Measurements from ENCODE around the gene SSBP4.
A peak's percentile ranks its signal among the peaks of the same experiment; 100 is the strongest.

Gene SSBP4

GRCh38 chr19:18443831-18444230, 24.6 kb downstream of the SSBP4 start:
- no peak overlapping the region for H3K4ac ChIP-seq (ENCODE audit: low read depth, low read length)
- H2BK12ac ChIP-seq (ENCODE audit: low read length): no peak overlapping the region
- no CpG with 5 or more reads among the region's 11 CpGs for WGBS (ENCODE audit: extremely low coverage, insufficient coverage, insufficient read length)

GRCh38 chr19:18444513-18444912, 25.3 kb downstream of the SSBP4 start:
- Histone ChIP-seq H3K14ac (ENCODE audit: low read length) (peak overlapping the region; percentile 13), H2AK5ac (ENCODE audit: low read length) (peak overlapping the region; percentile 53), H3K4ac (ENCODE audit: low read depth, low read length) (peak overlapping the region; percentile 20), H3K79me1 (ENCODE audit: low read length) (peaks cover 23% of the 10 kb centered on the region), H3K23ac (ENCODE audit: low read length) (no peak overlapping the region), H3K18ac (ENCODE audit: low read length) (no peak overlapping the region), H3K9me3 (ENCODE audit: insufficient read depth, low read depth, low read length) (peaks cover 5% of the 10 kb centered on the region), H4K91ac (ENCODE audit: low read depth, low read length) (peak overlapping the region; percentile 30), H3K27me3 (ENCODE audit: insufficient read depth, low read length) (no peaks in the 10 kb centered on the region), H4K8ac (ENCODE audit: low read depth, low read length) (no peak overlapping the region), H3K4me1 (ENCODE audit: control insufficient read depth in 1 of 2, insufficient read depth in 2 of 2, low read length in 2 of 2) (peaks cover 37 to 49% of the 10 kb centered on the region in 2 experiments), H2BK12ac (ENCODE audit: low read length) (no peak overlapping the region), H3K9ac (ENCODE audit: low read length) (no peak overlapping the region), H3K4me3 (ENCODE audit: low read depth, low read length) (no peak overlapping the region), H3K4me2 (ENCODE audit: low read length) (no peak overlapping the region), H3K36me3 (ENCODE audit: control insufficient read depth in 1 of 2, insufficient read depth in 2 of 2, low read length in 2 of 2) (peaks cover 40 to 42% of the 10 kb centered on the region in 2 experiments), H2AFZ (ENCODE audit: insufficient read depth, low read length, poor library complexity) (no peak overlapping the region), H3K27ac (ENCODE audit: low read depth, low read length) (no peak overlapping the region), H2BK120ac (ENCODE audit: insufficient read depth, low read length, poor library complexity) (no peak overlapping the region), H3K79me2 (ENCODE audit: control insufficient read depth, insufficient read depth, low read length, poor library complexity) (peaks cover 6% of the 10 kb centered on the region), H4K12ac (ENCODE audit: low read depth, low read length) (no peak overlapping the region), H2BK5ac (ENCODE audit: low read depth, low read length, poor library complexity) (no peak overlapping the region)
- no CpG with 5 or more reads among the region's 19 CpGs for WGBS (ENCODE audit: extremely low coverage, insufficient coverage, insufficient read length)
- DNase-seq: no peak

More at GRCh38 chr19:18443831-18444230, 24.6 kb downstream of the SSBP4 start:
- H3K27me3 ChIP-seq (ENCODE audit: insufficient read depth, low read length): no peaks in the 10 kb centered on the region
- no peak overlapping the region for H2AK5ac ChIP-seq (ENCODE audit: low read length)
- no peak overlapping the region for H2BK120ac ChIP-seq (ENCODE audit: insufficient read depth, low read length, poor library complexity)
- peaks cover 42 to 54% of the 10 kb centered on the region in 2 experiments for H3K4me1 ChIP-seq (ENCODE audit: control insufficient read depth in 1 of 2, insufficient read depth in 2 of 2, low read length in 2 of 2)
- no peak overlapping the region for H3K4me2 ChIP-seq (ENCODE audit: low read length)
- no peak overlapping the region for H4K12ac ChIP-seq (ENCODE audit: low read depth, low read length)
- H3K18ac ChIP-seq (ENCODE audit: low read length): peak overlapping the region; percentile 27
- H4K8ac ChIP-seq (ENCODE audit: low read depth, low read length): no peak overlapping the region
- no peak overlapping the region for H3K23ac ChIP-seq (ENCODE audit: low read length)
- H3K27ac ChIP-seq (ENCODE audit: low read depth, low read length): no peak overlapping the region
- no peak overlapping the region for H3K14ac ChIP-seq (ENCODE audit: low read length)
- H3K79me1 ChIP-seq (ENCODE audit: low read length): peaks cover 28% of the 10 kb centered on the region
- H3K79me2 ChIP-seq (ENCODE audit: control insufficient read depth, insufficient read depth, low read length, poor library complexity): peaks cover 10% of the 10 kb centered on the region
- H3K4me3 ChIP-seq (ENCODE audit: low read depth, low read length): no peak overlapping the region
- H2BK5ac ChIP-seq (ENCODE audit: low read depth, low read length, poor library complexity): no peak overlapping the region
- no peak overlapping the region for H2AFZ ChIP-seq (ENCODE audit: insufficient read depth, low read length, poor library complexity)
- no peak for DNase-seq
- peak overlapping the region; percentile 36 for H3K9ac ChIP-seq (ENCODE audit: low read length)
- peaks cover 35 to 38% of the 10 kb centered on the region in 2 experiments for H3K36me3 ChIP-seq (ENCODE audit: control insufficient read depth in 1 of 2, insufficient read depth in 2 of 2, low read length in 2 of 2)
- peaks cover 5% of the 10 kb centered on the region for H3K9me3 ChIP-seq (ENCODE audit: insufficient read depth, low read depth, low read length)
- H4K91ac ChIP-seq (ENCODE audit: low read depth, low read length): no peak overlapping the region

GRCh38 chr19:18445262-18445948, 26.2 kb downstream of the SSBP4 start:
- no CpG with 5 or more reads among the region's 15 CpGs for WGBS (ENCODE audit: extremely low coverage, insufficient coverage, insufficient read length)
- Histone ChIP-seq H3K79me1 (ENCODE audit: low read length) (peaks cover 16% of the 10 kb centered on the region), H2BK5ac (ENCODE audit: low read depth, low read length, poor library complexity) (peak overlapping the region; percentile 35), H3K9ac (ENCODE audit: low read length) (no peak overlapping the region), H3K4me2 (ENCODE audit: low read length) (no peak overlapping the region), H3K27ac (ENCODE audit: low read depth, low read length) (peak overlapping the region; percentile 85), H4K8ac (ENCODE audit: low read depth, low read length) (peak overlapping the region; percentile 70), H2BK120ac (ENCODE audit: insufficient read depth, low read length, poor library complexity) (peak overlapping the region; percentile 69), H3K36me3 (ENCODE audit: control insufficient read depth in 1 of 2, insufficient read depth in 2 of 2, low read length in 2 of 2) (peaks cover 49 to 51% of the 10 kb centered on the region in 2 experiments), H3K9me3 (ENCODE audit: insufficient read depth, low read depth, low read length) (peaks cover 5% of the 10 kb centered on the region), H3K4me3 (ENCODE audit: low read depth, low read length) (no peak overlapping the region), H2AFZ (ENCODE audit: insufficient read depth, low read length, poor library complexity) (no peak overlapping the region), H3K23ac (ENCODE audit: low read length) (no peak overlapping the region), H4K91ac (ENCODE audit: low read depth, low read length) (peak overlapping the region; percentile 78), H3K27me3 (ENCODE audit: insufficient read depth, low read length) (no peaks in the 10 kb centered on the region), H3K14ac (ENCODE audit: low read length) (peak overlapping the region; percentile 41), H3K18ac (ENCODE audit: low read length) (peak overlapping the region; percentile 31), H3K79me2 (ENCODE audit: control insufficient read depth, insufficient read depth, low read length, poor library complexity) (peaks cover 6% of the 10 kb centered on the region), H3K4me1 (ENCODE audit: control insufficient read depth in 1 of 2, insufficient read depth in 2 of 2, low read length in 2 of 2) (peaks cover 30 to 42% of the 10 kb centered on the region in 2 experiments), H3K4ac (ENCODE audit: low read depth, low read length) (peak overlapping the region; percentile 42), H2AK5ac (ENCODE audit: low read length) (peak overlapping the region; percentile 21), H2BK12ac (ENCODE audit: low read length) (peak overlapping the region; percentile 47), H4K12ac (ENCODE audit: low read depth, low read length) (no peak overlapping the region)
- DNase-seq: no peak

GRCh38 chr19:18446145-18446810, 27.1 kb downstream of the SSBP4 start:
- Histone ChIP-seq H3K79me1 (ENCODE audit: low read length) (peaks cover 15% of the 10 kb centered on the region), H3K4ac (ENCODE audit: low read depth, low read length) (peak overlapping the region; percentile 42), H3K23ac (ENCODE audit: low read length) (no peak overlapping the region), H3K9ac (ENCODE audit: low read length) (no peak overlapping the region), H4K91ac (ENCODE audit: low read depth, low read length) (peak overlapping the region; percentile 78), H3K14ac (ENCODE audit: low read length) (peak overlapping the region; percentile 46), H2BK5ac (ENCODE audit: low read depth, low read length, poor library complexity) (peak overlapping the region; percentile 35), H3K4me2 (ENCODE audit: low read length) (peak overlapping the region; percentile 22), H4K8ac (ENCODE audit: low read depth, low read length) (peak overlapping the region; percentile 70), H2AFZ (ENCODE audit: insufficient read depth, low read length, poor library complexity) (no peak overlapping the region), H2BK120ac (ENCODE audit: insufficient read depth, low read length, poor library complexity) (peak overlapping the region; percentile 69), H3K79me2 (ENCODE audit: control insufficient read depth, insufficient read depth, low read length, poor library complexity) (peaks cover 6% of the 10 kb centered on the region), H3K4me1 (ENCODE audit: control insufficient read depth in 1 of 2, insufficient read depth in 2 of 2, low read length in 2 of 2) (peaks cover 30 to 36% of the 10 kb centered on the region in 2 experiments), H3K27ac (ENCODE audit: low read depth, low read length) (peak overlapping the region; percentile 85), H3K36me3 (ENCODE audit: control insufficient read depth in 1 of 2, insufficient read depth in 2 of 2, low read length in 2 of 2) (peaks cover 55 to 57% of the 10 kb centered on the region in 2 experiments), H3K27me3 (ENCODE audit: insufficient read depth, low read length) (no peaks in the 10 kb centered on the region), H3K18ac (ENCODE audit: low read length) (peak overlapping the region; percentile 31), H4K12ac (ENCODE audit: low read depth, low read length) (peak overlapping the region; percentile 12), H3K9me3 (ENCODE audit: insufficient read depth, low read depth, low read length) (peaks cover 5% of the 10 kb centered on the region), H2BK12ac (ENCODE audit: low read length) (peak overlapping the region; percentile 47), H2AK5ac (ENCODE audit: low read length) (peak overlapping the region; percentile 21), H3K4me3 (ENCODE audit: low read depth, low read length) (no peak overlapping the region)
- no CpG with 5 or more reads among the region's 34 CpGs for WGBS (ENCODE audit: extremely low coverage, insufficient coverage, insufficient read length)
- DNase-seq: no peak

All from trophoblast cell (in vitro differentiated cells and primary cell).